ENCODE measurements around the gene GNL1. TPM values are rescaled to one million over a fixed set of nuclear protein-coding genes. Genes with fewer than 3 reads are reported as not detected.

GNL1 gene
- total and polyA plus RNA-seq, 9 of the 15 experiments (the other 6 are each of a cell fraction or from before 2014, with no cell fraction given) = 0.73 to 112 (median 58.0) TPM

DNA sequence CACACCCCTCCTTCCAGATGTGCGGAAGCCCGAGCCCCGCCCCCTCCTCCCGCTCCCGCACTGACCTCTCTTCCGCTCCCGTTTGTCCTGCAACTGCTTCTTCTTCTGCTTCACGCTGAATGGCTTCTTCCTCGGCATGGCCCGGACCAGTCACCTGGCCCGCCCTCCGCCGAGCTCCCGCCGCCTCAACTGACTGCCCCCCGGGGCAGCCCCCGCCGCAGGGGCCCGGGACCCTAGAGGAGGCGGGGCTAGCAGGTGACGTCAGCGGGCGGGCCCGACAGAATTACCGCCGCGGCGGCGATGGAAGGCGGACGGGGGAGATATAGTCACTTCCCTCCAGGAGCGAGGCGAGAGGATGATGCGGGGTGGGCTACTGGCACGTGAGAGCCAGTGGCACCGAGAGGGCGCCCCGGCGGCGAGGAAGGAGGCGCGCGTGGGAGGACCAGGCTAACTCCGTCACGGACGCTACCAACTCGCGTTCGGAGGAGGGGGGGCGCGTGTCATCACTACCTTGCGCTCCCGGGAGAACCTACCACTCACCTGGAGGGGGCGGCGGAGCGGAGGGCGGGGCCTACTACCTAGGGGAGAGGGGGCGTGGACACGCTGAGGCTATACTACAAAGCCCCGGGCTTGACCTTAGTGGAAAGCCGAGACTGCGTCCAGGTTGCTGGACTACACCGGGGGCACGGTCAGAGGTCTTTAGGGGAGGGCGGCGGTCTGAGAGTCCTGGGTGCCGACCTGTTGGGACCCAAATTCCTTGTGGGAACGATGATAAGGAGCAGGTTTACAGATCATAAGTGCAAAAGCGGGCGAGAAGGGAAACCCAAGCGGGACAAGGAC, at the start of gene GNL1 (continued):
- TF ChIP-seq ZNF324 (CRISPR knock-in tag; IDR thresholded peaks at IDR 0.05) (no peak), TEAD4 (IDR thresholded peaks at IDR 0.05; ENCODE audit: low read length) (no peak; the same call in none of the 2 replicates), TEAD4 (CRISPR knock-in tag; IDR thresholded peaks at IDR 0.05; ENCODE audit: borderline replicate concordance) (0 out of 2 replicates have a peak, but pooled peaks have one; percentile 50), FOXP1 (CRISPR knock-in tag; IDR thresholded peaks at IDR 0.05) (peak; percentile 14; the same call in 1 of the 2 replicates), ETV5 (CRISPR knock-in tag; IDR thresholded peaks at IDR 0.05; ENCODE audit: low read depth) (no peak), KAT8 (IDR thresholded peaks at IDR 0.05; ENCODE audit: low read depth) (no peak), CTBP1 (IDR thresholded peaks at IDR 0.05; ENCODE audit: borderline replicate concordance) (peak; percentile 94), FOXK1 (CRISPR knock-in tag; IDR thresholded peaks at IDR 0.05; ENCODE audit: borderline replicate concordance) (peak; percentile 50; the same call in 1 of the 2 replicates), SMAD2 (IDR thresholded peaks at IDR 0.05; ENCODE audit: low read depth, low read length) (no peak), RBM39 (optimal IDR thresholded peaks at IDR 0.05; ENCODE audit: low read depth, low read length) (no peak), NUFIP1 (IDR thresholded peaks at IDR 0.05; ENCODE audit: partially characterized antibody) (no peak), NCOA6 (IDR thresholded peaks at IDR 0.05) (no peak), HEY1 (CRISPR knock-in tag; IDR thresholded peaks at IDR 0.05; ENCODE audit: borderline replicate concordance) (no peak), NFE2L1 (tag; IDR thresholded peaks at IDR 0.05; ENCODE audit: borderline replicate concordance, low read depth) (no peak), HDAC6 (IDR thresholded peaks at IDR 0.05; ENCODE audit: low read depth, low read length) (no peak), SMAD3 (CRISPR knock-in tag; conservative IDR thresholded peaks at IDR 0.05) (no peak), ELF2 (CRISPR knock-in tag; IDR thresholded peaks at IDR 0.05) (no peak; the same call in 1 of the 2 replicates), RBBP5 (IDR thresholded peaks at IDR 0.05; ENCODE audit: borderline replicate concordance, insufficient read depth, low read length, poor library complexity, severe bottlenecking) (no peak)
- TF ChIP-seq, protein P1, sequence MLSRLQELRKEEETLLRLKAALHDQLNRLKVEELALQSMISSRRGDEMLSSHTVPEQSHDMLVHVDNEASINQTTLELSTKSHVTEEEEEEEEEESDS (CRISPR knock-in tag; IDR thresholded peaks at IDR 0.05) = no peak
- TF ChIP-seq, protein P2, sequence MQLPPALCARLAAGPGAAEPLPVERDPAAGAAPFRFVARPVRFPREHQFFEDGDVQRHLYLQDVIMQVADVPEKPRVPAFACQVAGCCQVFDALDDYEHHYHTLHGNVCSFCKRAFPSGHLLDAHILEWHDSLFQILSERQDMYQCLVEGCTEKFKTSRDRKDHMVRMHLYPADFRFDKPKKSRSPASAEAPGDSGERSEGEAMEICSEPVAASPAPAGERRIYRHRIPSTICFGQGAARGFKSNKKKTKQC (CRISPR knock-in tag; IDR thresholded peaks at IDR 0.05) = peak; percentile 75
- TF ChIP-seq, protein P3, sequence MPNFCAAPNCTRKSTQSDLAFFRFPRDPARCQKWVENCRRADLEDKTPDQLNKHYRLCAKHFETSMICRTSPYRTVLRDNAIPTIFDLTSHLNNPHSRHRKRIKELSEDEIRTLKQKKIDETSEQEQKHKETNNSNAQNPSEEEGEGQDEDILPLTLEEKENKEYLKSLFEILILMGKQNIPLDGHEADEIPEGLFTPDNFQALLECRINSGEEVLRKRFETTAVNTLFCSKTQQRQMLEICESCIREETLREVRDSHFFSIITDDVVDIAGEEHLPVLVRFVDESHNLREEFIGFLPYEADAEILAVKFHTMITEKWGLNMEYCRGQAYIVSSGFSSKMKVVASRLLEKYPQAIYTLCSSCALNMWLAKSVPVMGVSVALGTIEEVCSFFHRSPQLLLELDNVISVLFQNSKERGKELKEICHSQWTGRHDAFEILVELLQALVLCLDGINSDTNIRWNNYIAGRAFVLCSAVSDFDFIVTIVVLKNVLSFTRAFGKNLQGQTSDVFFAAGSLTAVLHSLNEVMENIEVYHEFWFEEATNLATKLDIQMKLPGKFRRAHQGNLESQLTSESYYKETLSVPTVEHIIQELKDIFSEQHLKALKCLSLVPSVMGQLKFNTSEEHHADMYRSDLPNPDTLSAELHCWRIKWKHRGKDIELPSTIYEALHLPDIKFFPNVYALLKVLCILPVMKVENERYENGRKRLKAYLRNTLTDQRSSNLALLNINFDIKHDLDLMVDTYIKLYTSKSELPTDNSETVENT (CRISPR knock-in tag; IDR thresholded peaks at IDR 0.05) = 0 out of 2 replicates have a peak, but pooled peaks have one; percentile 37
- TF ChIP-seq, protein P4, sequence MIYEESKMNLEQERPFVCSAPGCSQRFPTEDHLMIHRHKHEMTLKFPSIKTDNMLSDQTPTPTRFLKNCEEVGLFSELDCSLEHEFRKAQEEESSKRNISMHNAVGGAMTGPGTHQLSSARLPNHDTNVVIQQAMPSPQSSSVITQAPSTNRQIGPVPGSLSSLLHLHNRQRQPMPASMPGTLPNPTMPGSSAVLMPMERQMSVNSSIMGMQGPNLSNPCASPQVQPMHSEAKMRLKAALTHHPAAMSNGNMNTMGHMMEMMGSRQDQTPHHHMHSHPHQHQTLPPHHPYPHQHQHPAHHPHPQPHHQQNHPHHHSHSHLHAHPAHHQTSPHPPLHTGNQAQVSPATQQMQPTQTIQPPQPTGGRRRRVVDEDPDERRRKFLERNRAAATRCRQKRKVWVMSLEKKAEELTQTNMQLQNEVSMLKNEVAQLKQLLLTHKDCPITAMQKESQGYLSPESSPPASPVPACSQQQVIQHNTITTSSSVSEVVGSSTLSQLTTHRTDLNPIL (CRISPR knock-in tag; IDR thresholded peaks at IDR 0.05) = no peak
- TF ChIP-seq, protein P5, sequence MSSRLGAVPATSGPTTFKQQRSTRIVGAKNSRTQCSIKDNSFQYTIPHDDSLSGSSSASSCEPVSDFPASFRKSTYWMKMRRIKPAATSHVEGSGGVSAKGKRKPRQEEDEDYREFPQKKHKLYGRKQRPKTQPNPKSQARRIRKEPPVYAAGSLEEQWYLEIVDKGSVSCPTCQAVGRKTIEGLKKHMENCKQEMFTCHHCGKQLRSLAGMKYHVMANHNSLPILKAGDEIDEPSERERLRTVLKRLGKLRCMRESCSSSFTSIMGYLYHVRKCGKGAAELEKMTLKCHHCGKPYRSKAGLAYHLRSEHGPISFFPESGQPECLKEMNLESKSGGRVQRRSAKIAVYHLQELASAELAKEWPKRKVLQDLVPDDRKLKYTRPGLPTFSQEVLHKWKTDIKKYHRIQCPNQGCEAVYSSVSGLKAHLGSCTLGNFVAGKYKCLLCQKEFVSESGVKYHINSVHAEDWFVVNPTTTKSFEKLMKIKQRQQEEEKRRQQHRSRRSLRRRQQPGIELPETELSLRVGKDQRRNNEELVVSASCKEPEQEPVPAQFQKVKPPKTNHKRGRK (tag; IDR thresholded peaks at IDR 0.05) = no peak

All from K562 (cell line).